Measurements from ENCODE around the gene SORBS2. TPM values are rescaled to one million over a fixed set of nuclear protein-coding genes. Genes with fewer than 3 reads are reported as not detected.

Gene SORBS2
- polyA plus RNA-seq, 1 donor from 2014 or later: 46.0 TPM

DNA sequence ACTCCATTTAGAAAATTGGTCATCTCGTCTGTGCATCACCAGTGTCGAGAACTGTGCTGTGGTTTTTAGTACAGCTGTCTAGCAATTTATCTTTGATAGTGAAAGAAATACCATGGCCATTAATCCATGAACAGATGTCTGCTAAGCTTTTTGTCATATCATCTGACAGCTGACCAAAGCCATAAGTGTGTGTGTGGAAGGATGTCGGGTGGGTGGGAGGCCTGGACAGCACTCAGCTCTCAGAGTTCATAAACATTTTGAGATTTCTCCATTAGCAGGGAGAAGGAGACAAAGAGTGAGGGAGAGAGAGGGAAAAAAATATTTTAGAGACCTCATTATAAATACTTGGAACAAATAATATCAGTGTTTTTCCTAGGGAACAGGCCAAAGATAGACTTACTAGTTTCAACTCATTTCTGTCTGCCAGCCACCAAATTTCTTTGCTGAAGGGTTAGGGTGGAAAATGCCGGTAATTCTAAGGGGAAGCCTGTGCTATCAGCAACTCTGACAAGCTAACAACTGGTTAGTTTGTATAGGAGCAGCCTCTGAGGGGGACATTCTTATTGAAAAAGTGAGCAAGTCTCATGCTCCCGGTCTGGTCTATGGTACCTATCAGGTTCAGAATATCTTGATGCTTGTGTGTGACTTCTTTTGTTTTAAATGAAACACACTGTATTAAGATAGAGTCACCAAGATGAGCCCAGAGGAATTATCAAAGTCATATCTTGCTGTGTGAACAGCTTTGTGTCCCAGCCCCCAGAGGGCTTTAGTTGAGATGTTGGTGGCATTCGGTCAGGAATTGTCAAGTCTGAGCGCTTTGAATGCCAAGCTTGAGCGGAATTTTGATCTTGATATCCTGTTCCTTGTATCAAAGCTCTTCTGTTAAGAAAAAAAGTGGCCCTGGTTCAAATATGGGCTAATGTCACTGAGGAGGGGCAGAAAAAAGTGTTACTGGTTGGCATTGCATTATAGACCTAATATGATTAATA is 234.7 kb downstream of the SORBS2 start:
- H3K4me3 ChIP-seq (ENCODE audit: low read length): no peak overlapping the region

DNA sequence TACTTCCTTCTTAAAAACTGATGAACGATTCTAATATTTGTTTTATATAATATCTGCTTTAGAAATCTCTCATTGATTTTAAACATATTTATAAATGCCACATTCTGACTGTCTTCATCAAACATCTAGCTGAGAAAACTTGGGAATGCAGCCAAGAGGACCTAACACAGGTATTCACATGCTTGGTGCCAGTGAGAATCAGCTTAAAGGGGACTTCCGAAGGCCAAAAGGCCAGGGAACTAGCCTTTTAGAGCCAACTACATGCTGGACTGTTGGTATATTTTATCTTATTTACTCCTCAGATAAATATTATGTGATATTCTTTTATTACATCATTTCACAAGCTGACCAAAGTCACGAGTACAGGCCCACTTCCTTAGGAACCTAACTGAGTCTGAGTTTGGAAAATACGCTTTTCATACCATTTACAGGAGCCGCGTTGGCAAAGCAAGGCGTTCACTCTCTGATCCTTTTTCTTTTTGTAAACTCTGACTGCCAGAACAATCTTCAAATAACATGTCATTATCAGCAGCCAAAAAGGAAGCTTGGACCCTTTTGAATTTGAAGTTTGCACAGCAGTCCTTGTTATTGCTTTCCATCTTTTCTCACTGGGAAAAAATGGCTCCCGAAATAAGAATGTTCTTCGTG is 235.6 kb downstream of the SORBS2 start:
- Histone ChIP-seq H3K79me2 (replicated peaks; ENCODE audit: insufficient read depth, low read length) (no peaks in the 10 kb centered on the region), H3K9me3 (ENCODE audit: low read length) (no peaks in the 10 kb centered on the region), H3K36me3 (ENCODE audit: insufficient read depth, low read length) (no peaks in the 10 kb centered on the region), H4K20me1 (ENCODE audit: insufficient read depth) (no peaks in the 10 kb centered on the region), H3K4me3 (ENCODE audit: low read length) (no peak overlapping the region), H3K27me3 (ENCODE audit: insufficient read depth, low read depth, low read length) (no peaks in the 10 kb centered on the region), H3K27ac (ENCODE audit: low read length) (no peak overlapping the region), H3F3A (ENCODE audit: insufficient read depth, low read length, poor library complexity, severe bottlenecking) (no peaks in the 10 kb centered on the region), H3K9ac (ENCODE audit: low read length) (no peak overlapping the region), H3K4me2 (ENCODE audit: low read length) (no peak overlapping the region), H3K9me2 (ENCODE audit: insufficient read depth, low read length) (no peaks in the 10 kb centered on the region), H2AFZ (ENCODE audit: low read depth, low read length) (no peak overlapping the region)
- TF ChIP-seq EP300 (conservative IDR thresholded peaks at IDR 0.05; ENCODE audit: poor library complexity, severe bottlenecking) (no peak), EZH2 (IDR thresholded peaks at IDR 0.05; ENCODE audit: borderline replicate concordance, insufficient read depth, low read length, poor library complexity, severe bottlenecking) (no peak), POLR2AphosphoS5 (IDR thresholded peaks at IDR 0.05) (no peak), RAD21 (conservative IDR thresholded peaks at IDR 0.05) (no peak), TAF1 (IDR thresholded peaks at IDR 0.05; ENCODE audit: low read depth) (no peak), MXI1 (conservative IDR thresholded peaks at IDR 0.05; ENCODE audit: poor library complexity, severe bottlenecking) (no peak), SMC3 (conservative IDR thresholded peaks at IDR 0.05; ENCODE audit: poor library complexity) (no peak)
- TF ChIP-seq, protein P1, sequence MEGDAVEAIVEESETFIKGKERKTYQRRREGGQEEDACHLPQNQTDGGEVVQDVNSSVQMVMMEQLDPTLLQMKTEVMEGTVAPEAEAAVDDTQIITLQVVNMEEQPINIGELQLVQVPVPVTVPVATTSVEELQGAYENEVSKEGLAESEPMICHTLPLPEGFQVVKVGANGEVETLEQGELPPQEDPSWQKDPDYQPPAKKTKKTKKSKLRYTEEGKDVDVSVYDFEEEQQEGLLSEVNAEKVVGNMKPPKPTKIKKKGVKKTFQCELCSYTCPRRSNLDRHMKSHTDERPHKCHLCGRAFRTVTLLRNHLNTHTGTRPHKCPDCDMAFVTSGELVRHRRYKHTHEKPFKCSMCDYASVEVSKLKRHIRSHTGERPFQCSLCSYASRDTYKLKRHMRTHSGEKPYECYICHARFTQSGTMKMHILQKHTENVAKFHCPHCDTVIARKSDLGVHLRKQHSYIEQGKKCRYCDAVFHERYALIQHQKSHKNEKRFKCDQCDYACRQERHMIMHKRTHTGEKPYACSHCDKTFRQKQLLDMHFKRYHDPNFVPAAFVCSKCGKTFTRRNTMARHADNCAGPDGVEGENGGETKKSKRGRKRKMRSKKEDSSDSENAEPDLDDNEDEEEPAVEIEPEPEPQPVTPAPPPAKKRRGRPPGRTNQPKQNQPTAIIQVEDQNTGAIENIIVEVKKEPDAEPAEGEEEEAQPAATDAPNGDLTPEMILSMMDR (IDR thresholded peaks at IDR 0.05; ENCODE audit: poor library complexity, severe bottlenecking): no peak

More for the DNA sequence above, 234.7 kb downstream of the SORBS2 start:
- no peaks in the 10 kb centered on the region for H3K79me2 ChIP-seq (replicated peaks; ENCODE audit: insufficient read depth, low read length)
- H4K20me1 ChIP-seq (ENCODE audit: insufficient read depth): no peaks in the 10 kb centered on the region
- TF ChIP-seq EP300 (conservative IDR thresholded peaks at IDR 0.05; ENCODE audit: poor library complexity, severe bottlenecking) (no peak), TAF1 (IDR thresholded peaks at IDR 0.05; ENCODE audit: low read depth) (no peak), POLR2AphosphoS5 (IDR thresholded peaks at IDR 0.05) (no peak), EZH2 (IDR thresholded peaks at IDR 0.05; ENCODE audit: borderline replicate concordance, insufficient read depth, low read length, poor library complexity, severe bottlenecking) (no peak), SMC3 (conservative IDR thresholded peaks at IDR 0.05; ENCODE audit: poor library complexity) (no peak), RAD21 (conservative IDR thresholded peaks at IDR 0.05) (no peak), MXI1 (conservative IDR thresholded peaks at IDR 0.05; ENCODE audit: poor library complexity, severe bottlenecking) (no peak)
- TF ChIP-seq, protein P1 (IDR thresholded peaks at IDR 0.05; ENCODE audit: poor library complexity, severe bottlenecking): no peak
- TF ChIP-seq, protein P2, sequence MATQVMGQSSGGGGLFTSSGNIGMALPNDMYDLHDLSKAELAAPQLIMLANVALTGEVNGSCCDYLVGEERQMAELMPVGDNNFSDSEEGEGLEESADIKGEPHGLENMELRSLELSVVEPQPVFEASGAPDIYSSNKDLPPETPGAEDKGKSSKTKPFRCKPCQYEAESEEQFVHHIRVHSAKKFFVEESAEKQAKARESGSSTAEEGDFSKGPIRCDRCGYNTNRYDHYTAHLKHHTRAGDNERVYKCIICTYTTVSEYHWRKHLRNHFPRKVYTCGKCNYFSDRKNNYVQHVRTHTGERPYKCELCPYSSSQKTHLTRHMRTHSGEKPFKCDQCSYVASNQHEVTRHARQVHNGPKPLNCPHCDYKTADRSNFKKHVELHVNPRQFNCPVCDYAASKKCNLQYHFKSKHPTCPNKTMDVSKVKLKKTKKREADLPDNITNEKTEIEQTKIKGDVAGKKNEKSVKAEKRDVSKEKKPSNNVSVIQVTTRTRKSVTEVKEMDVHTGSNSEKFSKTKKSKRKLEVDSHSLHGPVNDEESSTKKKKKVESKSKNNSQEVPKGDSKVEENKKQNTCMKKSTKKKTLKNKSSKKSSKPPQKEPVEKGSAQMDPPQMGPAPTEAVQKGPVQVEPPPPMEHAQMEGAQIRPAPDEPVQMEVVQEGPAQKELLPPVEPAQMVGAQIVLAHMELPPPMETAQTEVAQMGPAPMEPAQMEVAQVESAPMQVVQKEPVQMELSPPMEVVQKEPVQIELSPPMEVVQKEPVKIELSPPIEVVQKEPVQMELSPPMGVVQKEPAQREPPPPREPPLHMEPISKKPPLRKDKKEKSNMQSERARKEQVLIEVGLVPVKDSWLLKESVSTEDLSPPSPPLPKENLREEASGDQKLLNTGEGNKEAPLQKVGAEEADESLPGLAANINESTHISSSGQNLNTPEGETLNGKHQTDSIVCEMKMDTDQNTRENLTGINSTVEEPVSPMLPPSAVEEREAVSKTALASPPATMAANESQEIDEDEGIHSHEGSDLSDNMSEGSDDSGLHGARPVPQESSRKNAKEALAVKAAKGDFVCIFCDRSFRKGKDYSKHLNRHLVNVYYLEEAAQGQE (IDR thresholded peaks at IDR 0.05; ENCODE audit: borderline replicate concordance): no peak
- no peaks in the 10 kb centered on the region for H3F3A ChIP-seq (ENCODE audit: insufficient read depth, low read length, poor library complexity, severe bottlenecking)
- H3K9me2 ChIP-seq (ENCODE audit: insufficient read depth, low read length): no peaks in the 10 kb centered on the region
- H3K4me2 ChIP-seq (ENCODE audit: low read length): no peak overlapping the region
- H3K27ac ChIP-seq (ENCODE audit: low read length): no peak overlapping the region
- no peaks in the 10 kb centered on the region for H3K9me3 ChIP-seq (ENCODE audit: low read length)
- H3K27me3 ChIP-seq (ENCODE audit: insufficient read depth, low read depth, low read length): no peaks in the 10 kb centered on the region
- no peak overlapping the region for H2AFZ ChIP-seq (ENCODE audit: low read depth, low read length)
- H3K9ac ChIP-seq (ENCODE audit: low read length): no peak overlapping the region
- H3K36me3 ChIP-seq (ENCODE audit: insufficient read depth, low read length): no peaks in the 10 kb centered on the region
